ENCODE measurements around the gene VNN1. TPM values are rescaled to one million over a fixed set of nuclear protein-coding genes. Genes with fewer than 3 reads are reported as not detected.

VNN1 gene
- total and polyA plus RNA-seq, 4 donors, result 0.69 to 21.8 (median 3.1) TPM

DNA sequence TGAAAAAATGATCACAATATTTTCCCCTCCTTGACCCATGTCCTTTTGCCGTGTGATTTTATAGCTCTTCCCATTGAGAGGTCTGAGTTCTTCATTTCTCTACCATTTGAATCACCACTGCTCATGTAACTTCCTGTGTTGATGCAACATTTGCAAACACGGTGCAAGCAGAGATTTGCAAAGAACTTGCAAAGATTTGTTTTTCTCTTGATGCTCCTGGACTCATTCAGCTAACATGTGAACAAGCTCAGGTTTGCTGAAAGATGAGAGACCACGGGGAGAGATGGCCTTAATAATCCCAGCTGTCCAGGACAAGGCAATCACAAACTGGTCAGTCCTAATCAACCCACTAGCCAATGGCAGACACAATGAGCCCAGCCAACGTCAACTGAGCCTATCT is 35.3 kb upstream of the VNN1 start:
- H3K4me1 ChIP-seq (ENCODE audit: control insufficient read depth in 1 of 2, insufficient read depth in 2 of 2, low read length in 2 of 2), result no peaks in the 10 kb centered on the region
- ATAC-seq (ENCODE audit: low FRiP score) (no peak), DNase-seq (no peak)
- H3K27me3 ChIP-seq (ENCODE audit: control insufficient read depth in 1 of 2, insufficient read depth in 2 of 2, low read length in 1 of 2), result no peaks in the 10 kb centered on the region
- no peaks in the 10 kb centered on the region for H3K36me3 ChIP-seq (ENCODE audit: control insufficient read depth in 1 of 2, insufficient read depth in 2 of 2, low read length in 1 of 2)
- no peaks in the 10 kb centered on the region for H3K9me3 ChIP-seq (ENCODE audit: control insufficient read depth, low read length)
- no peak overlapping the region for H3K4me3 ChIP-seq (ENCODE audit: low read length in 2 of 2)
- intact Hi-C loops (cut with DNase I), result no loop called here
- H3K27ac ChIP-seq (ENCODE audit: low read depth in 1 of 2, low read length in 2 of 2), result no peak overlapping the region
- WGBS, 2 donors, result 72 to 75% methylated on average over 4 of the region's 4 CpGs

DNA sequence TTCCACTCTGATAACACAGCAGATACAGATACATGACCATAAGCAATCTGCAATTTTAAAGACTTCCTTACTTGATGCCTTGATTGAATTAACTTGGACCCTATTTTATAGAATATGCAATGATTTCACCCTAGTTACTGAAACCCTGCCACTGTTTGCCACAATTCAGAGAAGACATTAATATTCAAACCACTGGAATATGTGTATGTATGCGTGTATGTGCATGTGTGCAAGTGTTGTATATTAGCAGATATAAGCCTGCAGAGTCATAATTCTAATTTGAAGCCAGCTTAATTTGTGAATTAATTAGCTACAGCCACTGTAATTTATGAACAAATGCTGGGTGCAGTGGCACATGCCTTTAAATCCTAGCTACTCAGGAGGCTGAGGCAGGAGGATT is 34.6 kb upstream of the VNN1 start:
- 98 to 100% methylated on average over 1 of the region's 1 CpG for WGBS, 2 donors
- H3K4me3 ChIP-seq (ENCODE audit: low read length in 2 of 2), result no peak overlapping the region
- no peaks in the 10 kb centered on the region for H3K9me3 ChIP-seq (ENCODE audit: control insufficient read depth, low read length)
- no peak overlapping the region for H3K27ac ChIP-seq (ENCODE audit: low read depth in 1 of 2, low read length in 2 of 2)
- no peak for ATAC-seq (ENCODE audit: low FRiP score)
- no peaks in the 10 kb centered on the region for H3K4me1 ChIP-seq (ENCODE audit: control insufficient read depth in 1 of 2, insufficient read depth in 2 of 2, low read length in 2 of 2)
- no peaks in the 10 kb centered on the region for H3K27me3 ChIP-seq (ENCODE audit: control insufficient read depth in 1 of 2, insufficient read depth in 2 of 2, low read length in 1 of 2)
- DNase-seq, result no peak
- intact Hi-C loops (cut with DNase I), result no loop called here
- H3K36me3 ChIP-seq (ENCODE audit: control insufficient read depth in 1 of 2, insufficient read depth in 2 of 2, low read length in 1 of 2), result no peaks in the 10 kb centered on the region

DNA sequence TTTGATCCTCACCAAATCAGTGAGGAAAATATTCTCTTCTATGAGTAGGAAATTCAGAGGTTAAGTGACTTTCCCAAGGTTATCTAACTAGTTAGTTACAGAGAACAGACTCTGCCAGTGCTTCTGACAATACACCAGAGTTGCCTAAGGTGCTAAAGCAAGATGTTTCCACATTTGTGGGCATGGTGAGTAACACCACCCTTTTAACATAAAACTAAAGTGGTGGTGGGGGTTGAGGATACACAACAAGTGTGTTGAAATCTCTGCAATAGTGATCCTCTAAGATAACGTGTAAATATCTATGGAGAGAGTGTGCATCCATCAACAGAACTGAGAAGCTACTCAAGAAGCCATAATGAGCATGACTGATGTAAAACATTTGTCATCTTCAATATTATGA is 32.2 kb upstream of the VNN1 start:
- WGBS, 2 donors, result 37 to 55% methylated on average over 1 of the region's 1 CpG
- no peak overlapping the region for H3K27ac ChIP-seq (ENCODE audit: low read depth in 1 of 2, low read length in 2 of 2)
- H3K36me3 ChIP-seq (ENCODE audit: control insufficient read depth in 1 of 2, insufficient read depth in 2 of 2, low read length in 1 of 2), result no peaks in the 10 kb centered on the region
- no peak overlapping the region for H3K4me3 ChIP-seq (ENCODE audit: low read length in 2 of 2)
- DNase-seq, result no peak
- H3K27me3 ChIP-seq (ENCODE audit: control insufficient read depth in 1 of 2, insufficient read depth in 2 of 2, low read length in 1 of 2), result no peaks in the 10 kb centered on the region
- ATAC-seq (ENCODE audit: low FRiP score), result no peak
- intact Hi-C loops (cut with DNase I), result no loop called here
- no peaks in the 10 kb centered on the region for H3K4me1 ChIP-seq (ENCODE audit: control insufficient read depth in 1 of 2, insufficient read depth in 2 of 2, low read length in 2 of 2)
- H3K9me3 ChIP-seq (ENCODE audit: control insufficient read depth, low read length), result no peaks in the 10 kb centered on the region

DNA sequence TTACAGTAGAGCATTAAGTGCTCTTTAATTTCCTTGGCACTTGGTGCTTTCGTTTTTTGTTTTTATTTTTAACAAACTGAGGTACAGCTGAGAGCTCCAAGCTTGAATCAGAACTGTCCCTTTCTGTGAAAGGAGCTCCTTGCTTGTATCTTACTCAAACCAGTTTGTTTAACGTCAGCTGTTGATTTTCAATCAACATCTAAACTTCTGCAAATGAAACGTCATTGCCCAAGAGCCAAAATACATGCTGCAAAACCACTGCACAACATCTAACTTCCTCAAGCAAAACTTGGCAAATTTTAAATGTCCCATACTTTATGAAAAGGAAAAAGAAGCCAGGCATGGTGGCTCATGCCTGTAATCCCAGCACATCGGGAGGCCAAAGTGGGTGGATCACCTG is 28.6 kb upstream of the VNN1 start:
- ATAC-seq (ENCODE audit: low FRiP score) (no peak), DNase-seq (no peak)
- no peaks in the 10 kb centered on the region for H3K4me1 ChIP-seq (ENCODE audit: control insufficient read depth in 1 of 2, insufficient read depth in 2 of 2, low read length in 2 of 2)
- H3K36me3 ChIP-seq (ENCODE audit: control insufficient read depth in 1 of 2, insufficient read depth in 2 of 2, low read length in 1 of 2), result no peaks in the 10 kb centered on the region
- no peaks in the 10 kb centered on the region for H3K27me3 ChIP-seq (ENCODE audit: control insufficient read depth in 1 of 2, insufficient read depth in 2 of 2, low read length in 1 of 2)
- intact Hi-C loops (cut with DNase I), result no loop called here
- H3K4me3 ChIP-seq (ENCODE audit: low read length in 2 of 2), result no peak overlapping the region
- no peak overlapping the region for H3K27ac ChIP-seq (ENCODE audit: low read depth in 1 of 2, low read length in 2 of 2)
- WGBS, 2 donors, result 67 to 80% methylated on average over 4 of the region's 4 CpGs
- H3K9me3 ChIP-seq (ENCODE audit: control insufficient read depth, low read length), result no peaks in the 10 kb centered on the region

GRCh38 chr6:132741281-132741680 is 27.4 kb upstream of the VNN1 start:
- intact Hi-C loops (cut with DNase I), result no loop called here
- Histone ChIP-seq H3K27ac (ENCODE audit: low read depth in 1 of 2, low read length in 2 of 2) (no peak overlapping the region), H3K4me1 (ENCODE audit: control insufficient read depth in 1 of 2, insufficient read depth in 2 of 2, low read length in 2 of 2) (no peaks in the 10 kb centered on the region), H3K36me3 (ENCODE audit: control insufficient read depth in 1 of 2, insufficient read depth in 2 of 2, low read length in 1 of 2) (no peaks in the 10 kb centered on the region), H3K27me3 (ENCODE audit: control insufficient read depth in 1 of 2, insufficient read depth in 2 of 2, low read length in 1 of 2) (no peaks in the 10 kb centered on the region), H3K9me3 (ENCODE audit: control insufficient read depth, low read length) (no peaks in the 10 kb centered on the region), H3K4me3 (ENCODE audit: low read length in 2 of 2) (no peak overlapping the region)
- 42 to 46% methylated on average over 1 of the region's 1 CpG for WGBS, 2 donors
- DNase-seq (no peak), ATAC-seq (ENCODE audit: low FRiP score) (no peak)

DNA sequence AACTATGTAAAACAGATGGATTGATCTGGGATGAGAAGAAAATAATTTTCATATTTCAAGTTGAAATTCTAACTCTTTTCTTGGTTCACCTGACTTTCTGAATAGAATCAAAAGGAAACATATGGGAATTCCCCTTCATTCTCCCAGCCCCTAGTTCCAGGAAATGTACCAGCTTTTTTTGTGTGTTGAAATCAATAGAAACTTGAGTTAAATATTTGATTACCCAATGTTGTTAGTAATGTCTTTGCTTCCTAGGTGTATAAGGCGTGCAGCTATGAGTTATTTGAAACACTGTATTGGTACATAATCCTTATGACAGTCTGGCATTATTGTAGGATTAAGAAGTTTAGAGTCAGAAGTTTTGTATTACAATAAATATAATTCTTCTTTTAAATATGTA is 22.4 kb upstream of the VNN1 start:
- Histone ChIP-seq H3K4me3 (ENCODE audit: low read length in 2 of 2) (no peak overlapping the region), H3K4me1 (ENCODE audit: control insufficient read depth in 1 of 2, insufficient read depth in 2 of 2, low read length in 2 of 2) (no peaks in the 10 kb centered on the region), H3K36me3 (ENCODE audit: control insufficient read depth in 1 of 2, insufficient read depth in 2 of 2, low read length in 1 of 2) (no peaks in the 10 kb centered on the region), H3K27ac (ENCODE audit: low read depth in 1 of 2, low read length in 2 of 2) (no peak overlapping the region), H3K9me3 (ENCODE audit: control insufficient read depth, low read length) (no peaks in the 10 kb centered on the region), H3K27me3 (ENCODE audit: control insufficient read depth in 1 of 2, insufficient read depth in 2 of 2, low read length in 1 of 2) (no peaks in the 10 kb centered on the region)
- 92 to 98% methylated on average over 1 of the region's 1 CpG for whole genome bisulfite sequencing, 2 donors
- ATAC-seq (ENCODE audit: low FRiP score) (no peak), DNase-seq (no peak)
- intact Hi-C loops (cut with DNase I), result no loop called here

DNA sequence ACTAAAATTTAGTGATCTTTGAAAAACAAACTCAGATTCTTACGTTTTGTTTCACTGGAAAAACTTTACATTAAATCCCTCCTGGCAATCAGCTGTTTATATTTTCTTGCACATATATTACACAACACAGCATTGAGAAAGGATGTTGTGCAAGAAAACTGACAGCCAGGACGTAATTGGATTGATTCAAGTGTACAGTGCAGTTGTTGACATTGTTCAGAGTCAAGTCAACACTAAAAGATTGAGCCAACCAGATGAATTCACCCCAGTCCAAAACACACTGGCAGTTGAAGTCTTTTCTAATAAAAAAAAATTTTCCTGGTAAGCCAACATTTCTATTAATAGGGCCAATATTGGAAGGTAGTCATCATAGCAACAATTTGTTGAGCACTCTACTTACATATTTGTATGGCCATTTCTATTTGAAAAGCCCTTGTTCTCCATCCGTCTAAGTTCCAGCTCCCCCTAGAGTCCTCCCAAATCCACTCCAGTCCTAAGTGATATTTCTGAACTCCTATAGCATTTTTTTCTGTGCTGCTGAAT is 20.9 kb upstream of the VNN1 start:
- WGBS, 2 donors, result 2% methylated on average over 3 of the region's 3 CpGs
- no peak overlapping the region for H3K4me3 ChIP-seq (ENCODE audit: low read length in 2 of 2)
- H3K4me1 ChIP-seq (ENCODE audit: control insufficient read depth in 1 of 2, insufficient read depth in 2 of 2, low read length in 2 of 2), result no peaks in the 10 kb centered on the region
- no peaks in the 10 kb centered on the region for H3K9me3 ChIP-seq (ENCODE audit: control insufficient read depth, low read length)
- no peaks in the 10 kb centered on the region for H3K36me3 ChIP-seq (ENCODE audit: control insufficient read depth in 1 of 2, insufficient read depth in 2 of 2, low read length in 1 of 2)
- H3K27ac ChIP-seq (ENCODE audit: low read depth in 1 of 2, low read length in 2 of 2), result no peak overlapping the region
- DNase-seq, result no peak
- no peaks in the 10 kb centered on the region for H3K27me3 ChIP-seq (ENCODE audit: control insufficient read depth in 1 of 2, insufficient read depth in 2 of 2, low read length in 1 of 2)
- peak; percentile 41 for ATAC-seq (ENCODE audit: low FRiP score)
- intact Hi-C loops (cut with DNase I), result no loop called here

GRCh38 chr6:132733814-132734213 is 20.0 kb upstream of the VNN1 start:
- Histone ChIP-seq H3K4me3 (ENCODE audit: low read length in 2 of 2) (no peak overlapping the region), H3K27me3 (ENCODE audit: control insufficient read depth in 1 of 2, insufficient read depth in 2 of 2, low read length in 1 of 2) (no peaks in the 10 kb centered on the region), H3K4me1 (ENCODE audit: control insufficient read depth in 1 of 2, insufficient read depth in 2 of 2, low read length in 2 of 2) (no peaks in the 10 kb centered on the region), H3K9me3 (ENCODE audit: control insufficient read depth, low read length) (no peaks in the 10 kb centered on the region), H3K27ac (ENCODE audit: low read depth in 1 of 2, low read length in 2 of 2) (no peak overlapping the region), H3K36me3 (ENCODE audit: control insufficient read depth in 1 of 2, insufficient read depth in 2 of 2, low read length in 1 of 2) (no peaks in the 10 kb centered on the region)
- intact Hi-C loops (cut with DNase I), result no loop called here
- WGBS, 2 donors, result 94 to 100% methylated on average over 1 of the region's 1 CpG
- no peak for ATAC-seq (ENCODE audit: low FRiP score)
- no peak for DNase-seq

- intact Hi-C loops (cut with DNase I), result no loop called here
- Histone ChIP-seq H3K9me3 (ENCODE audit: control insufficient read depth, low read length) (no peaks in the 10 kb centered on the region), H3K36me3 (ENCODE audit: control insufficient read depth in 1 of 2, insufficient read depth in 2 of 2, low read length in 1 of 2) (no peaks in the 10 kb centered on the region), H3K4me3 (ENCODE audit: low read length in 2 of 2) (no peak overlapping the region), H3K27me3 (ENCODE audit: control insufficient read depth in 1 of 2, insufficient read depth in 2 of 2, low read length in 1 of 2) (no peaks in the 10 kb centered on the region), H3K27ac (ENCODE audit: low read depth in 1 of 2, low read length in 2 of 2) (no peak overlapping the region), H3K4me1 (ENCODE audit: control insufficient read depth in 1 of 2, insufficient read depth in 2 of 2, low read length in 2 of 2) (no peaks in the 10 kb centered on the region)
- DNase-seq, result no peak
- 74 to 76% methylated on average over 2 of the region's 2 CpGs for WGBS, 2 donors
- ATAC-seq (ENCODE audit: low FRiP score), result no peak
These were observed 19.4 kb upstream of the VNN1 start for GRCh38 chr6:132733283-132733682.
